Lower leg skin (tissue), 4 donors: ENCODE results near the gene ACVR1. TPM values are rescaled to one million over a fixed set of nuclear protein-coding genes. Genes with fewer than 3 reads are reported as not detected.

Source experiments
- DNase-seq, 2 donors: peaks; one replicate each; pipeline ENCODE4 v3.0.0-alpha.2; 2019; ENCODE audit warnings: low spot score in 2 of 2
- H3K4me3 ChIP-seq: fragments of 200-600 bp; sonication (generic); 2 replicates; pipeline ENCODE4 v1.5.1; 2017; ENCODE audit warnings: mild to moderate bottlenecking, low read depth; ENCODE audit not compliant: poor library complexity, severe bottlenecking
- POLR2A ChIP-seq, 2 donors: fragments of 450-650 bp; IDR thresholded peaks; one replicate each; pipeline ENCODE4 v1.6.1; 2016 to 2017; ENCODE audit warnings: antibody characterized with exemption in 2 of 2, mild to moderate bottlenecking in 1 of 2, moderate library complexity in 1 of 2
- WGBS, 2 donors: methylation state at CpG; one replicate each; pipeline ENCODE4 v1.1.5; 2018; 5-methylcytosine and 5-hydroxymethylcytosine counted together
- intact Hi-C: fragments of 100-400 bp; cut with DNase I; formaldehyde crosslinking; loops from one replicate; pipeline ENCODE4 v1.15.0; 2023; ENCODE audit warnings: low total_unique reads
- total RNA-seq, 4 donors: library from RNA; depleted of rRNA; stranded (reverse); fragments of >200 nt; gene quantifications; one replicate each; pipeline ENCODE4 v1.1.0, GENCODE V29; 2016
- TF ChIP-seq, protein P1 (sequence below), 3 donors: fragments of 450-650 bp; IDR thresholded peaks; one replicate each; pipeline ENCODE4 v1.5.1; 2016; ENCODE audit warnings: antibody characterized with exemption in 3 of 3, mild to moderate bottlenecking in 3 of 3, moderate library complexity in 2 of 3

ACVR1 gene
- total RNA-seq, 4 donors from 2014 or later = 14.3 to 22.7 (median 15.2) TPM

DNA sequence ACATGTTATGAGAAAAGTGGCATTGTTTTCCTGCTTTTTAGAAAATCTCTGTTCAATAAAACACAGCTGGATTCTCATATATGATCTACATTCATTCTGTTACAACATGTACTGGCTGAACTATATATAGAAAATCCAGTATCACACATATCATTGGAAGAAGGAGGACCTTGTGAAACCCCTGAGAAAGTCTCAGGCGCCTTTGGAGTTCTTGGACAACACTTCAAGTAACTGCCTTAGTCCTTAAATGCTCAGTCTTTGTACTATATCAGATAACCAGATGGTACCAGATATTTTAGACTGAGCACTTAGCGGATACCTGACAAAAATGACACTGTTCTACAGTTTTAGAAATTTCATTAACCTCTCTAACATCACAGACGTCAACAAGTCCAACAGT lies 72.2 kb downstream of the ACVR1 start:
- DNase-seq = no peak
- intact Hi-C loops = no loop called here
- WGBS, 2 donors = 93 to 96% methylated on average over 3 of the region's 3 CpGs

DNA sequence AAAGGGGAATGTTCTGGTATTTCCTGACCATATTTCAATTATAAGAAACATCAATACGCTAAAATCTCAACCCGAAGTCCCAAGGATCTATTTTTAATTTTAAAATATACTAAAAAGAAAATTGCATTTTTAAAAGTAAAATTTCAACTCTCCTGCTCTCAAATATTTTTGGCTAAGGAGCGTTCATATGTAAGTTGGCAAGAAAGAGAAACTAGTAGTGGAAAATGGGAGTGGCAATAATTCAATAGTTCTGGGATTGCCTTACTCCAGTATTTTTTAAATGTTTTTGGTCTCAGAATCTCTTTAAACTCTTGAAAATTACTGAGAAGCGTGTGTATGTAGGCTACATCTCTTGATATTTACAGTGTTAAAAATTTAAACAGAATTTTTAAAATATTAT lies 72.7 kb downstream of the ACVR1 start:
- intact Hi-C loops = no loop called here
- DNase-seq = no peak
- 52 to 61% methylated on average over 4 of the region's 4 CpGs for WGBS, 2 donors
- TF ChIP-seq, protein P1, sequence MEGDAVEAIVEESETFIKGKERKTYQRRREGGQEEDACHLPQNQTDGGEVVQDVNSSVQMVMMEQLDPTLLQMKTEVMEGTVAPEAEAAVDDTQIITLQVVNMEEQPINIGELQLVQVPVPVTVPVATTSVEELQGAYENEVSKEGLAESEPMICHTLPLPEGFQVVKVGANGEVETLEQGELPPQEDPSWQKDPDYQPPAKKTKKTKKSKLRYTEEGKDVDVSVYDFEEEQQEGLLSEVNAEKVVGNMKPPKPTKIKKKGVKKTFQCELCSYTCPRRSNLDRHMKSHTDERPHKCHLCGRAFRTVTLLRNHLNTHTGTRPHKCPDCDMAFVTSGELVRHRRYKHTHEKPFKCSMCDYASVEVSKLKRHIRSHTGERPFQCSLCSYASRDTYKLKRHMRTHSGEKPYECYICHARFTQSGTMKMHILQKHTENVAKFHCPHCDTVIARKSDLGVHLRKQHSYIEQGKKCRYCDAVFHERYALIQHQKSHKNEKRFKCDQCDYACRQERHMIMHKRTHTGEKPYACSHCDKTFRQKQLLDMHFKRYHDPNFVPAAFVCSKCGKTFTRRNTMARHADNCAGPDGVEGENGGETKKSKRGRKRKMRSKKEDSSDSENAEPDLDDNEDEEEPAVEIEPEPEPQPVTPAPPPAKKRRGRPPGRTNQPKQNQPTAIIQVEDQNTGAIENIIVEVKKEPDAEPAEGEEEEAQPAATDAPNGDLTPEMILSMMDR (IDR thresholded peaks at IDR 0.05) = no peak
- no peak for TF ChIP-seq POLR2A (IDR thresholded peaks at IDR 0.05)
- H3K4me3 ChIP-seq = no peak overlapping the region

More for the DNA sequence above, 72.2 kb downstream of the ACVR1 start:
- H3K4me3 ChIP-seq = no peak overlapping the region
- TF ChIP-seq POLR2A (IDR thresholded peaks at IDR 0.05) = no peak
- TF ChIP-seq, protein P1 (IDR thresholded peaks at IDR 0.05) = no peak

DNA sequence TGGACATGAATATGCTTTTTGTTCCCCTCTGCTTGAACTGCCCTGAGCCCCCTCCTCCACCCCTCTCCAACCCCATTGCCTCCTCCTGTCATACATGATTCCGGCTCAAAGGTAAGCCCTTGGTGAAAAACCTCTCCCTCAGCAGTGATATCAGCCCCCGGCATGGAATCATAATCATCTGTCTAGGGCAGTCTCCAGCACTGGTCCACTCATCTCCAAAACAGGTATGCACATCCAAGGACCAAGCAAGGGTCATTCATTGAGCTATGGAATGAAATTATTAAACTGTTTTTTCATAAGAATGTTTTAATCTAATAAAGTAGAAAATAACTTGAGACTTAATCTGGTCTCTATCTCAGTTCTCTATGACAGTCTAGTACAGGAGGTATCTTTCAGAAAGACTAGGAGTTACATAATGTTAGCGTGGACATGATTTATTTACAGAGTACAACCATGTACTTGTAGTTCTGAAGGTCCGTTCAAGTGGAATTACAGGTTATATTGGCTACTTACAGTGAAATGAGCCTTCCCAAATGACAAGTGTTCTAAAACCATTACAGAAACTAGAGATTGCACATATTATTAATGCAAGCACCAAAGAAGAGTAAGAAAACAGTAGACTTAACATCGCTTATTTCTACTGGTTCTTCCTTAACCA lies 75.2 kb downstream of the ACVR1 start:
- H3K4me3 ChIP-seq = no peak overlapping the region
- no peak for TF ChIP-seq POLR2A (IDR thresholded peaks at IDR 0.05)
- TF ChIP-seq, protein P1 (IDR thresholded peaks at IDR 0.05) = no peak
- intact Hi-C loops = no loop called here
- WGBS, 2 donors = 90 to 91% methylated on average over 5 of the region's 5 CpGs
- no peak for DNase-seq

DNA sequence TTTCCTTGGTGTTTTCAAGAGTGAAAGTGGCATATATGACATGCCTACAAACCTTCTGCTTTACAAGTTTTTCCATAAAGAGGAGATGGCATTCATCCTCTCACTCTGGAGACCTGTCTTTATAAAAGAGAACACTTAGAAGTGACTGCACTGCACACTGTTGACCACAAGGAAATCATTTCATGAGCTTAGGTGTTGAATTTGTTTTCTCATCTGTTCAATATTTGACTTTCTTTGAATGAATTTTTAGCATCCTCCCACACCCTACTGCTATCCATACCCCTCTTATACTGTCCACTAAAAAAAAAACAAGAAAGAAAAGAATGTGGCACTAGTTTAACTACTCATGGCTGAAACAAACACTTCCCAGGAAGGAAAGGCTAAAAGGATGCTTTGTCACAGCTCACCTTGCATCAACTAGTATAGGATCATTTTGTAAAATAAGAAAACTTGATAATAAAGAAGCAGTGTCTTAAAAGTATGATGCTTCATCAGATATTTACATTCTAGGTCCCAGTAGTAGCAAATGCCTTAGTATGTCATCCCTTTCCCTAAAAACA lies 83.0 kb downstream of the ACVR1 start:
- no peak for DNase-seq
- TF ChIP-seq, protein P1 (IDR thresholded peaks at IDR 0.05) = no peak
- TF ChIP-seq POLR2A (IDR thresholded peaks at IDR 0.05) = no peak
- no peak overlapping the region for H3K4me3 ChIP-seq
- intact Hi-C loops = no loop called here

DNA sequence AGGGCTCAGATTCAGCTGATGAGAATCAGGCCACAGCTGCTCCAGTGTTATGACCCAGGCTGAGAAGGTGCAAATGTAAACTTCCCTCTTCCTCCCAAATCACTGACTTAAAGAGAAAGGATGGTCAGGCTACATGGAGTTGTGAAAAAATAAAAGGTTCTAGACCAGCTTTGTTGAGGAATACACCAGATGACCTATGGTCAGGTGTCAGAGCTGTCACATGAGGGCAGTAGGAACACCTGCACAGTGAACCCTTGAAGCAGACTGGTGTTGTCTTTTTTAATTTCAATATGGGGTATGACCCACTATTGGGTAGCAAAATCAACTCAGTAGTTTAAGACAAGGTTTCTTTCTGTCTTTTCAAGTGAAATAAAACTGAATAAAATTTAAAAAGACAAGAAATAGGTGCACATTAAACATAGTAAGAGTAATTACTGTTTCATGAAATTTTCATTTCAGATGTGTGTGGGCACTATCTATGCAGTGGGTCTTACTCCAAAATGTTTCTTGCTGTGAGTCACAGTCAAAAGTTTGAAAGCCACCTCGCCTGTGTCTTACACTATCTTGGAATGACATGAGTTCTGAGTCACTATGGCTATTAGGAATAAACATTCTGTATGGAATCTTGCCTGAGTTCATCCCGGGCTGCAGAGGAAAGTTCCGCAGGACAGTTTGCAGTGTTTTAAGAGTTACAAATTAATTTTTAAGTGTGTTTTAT lies 83.6 kb downstream of the ACVR1 start:
- TF ChIP-seq POLR2A (IDR thresholded peaks at IDR 0.05) = no peak
- TF ChIP-seq, protein P1 (IDR thresholded peaks at IDR 0.05) = no peak
- DNase-seq = no peak
- H3K4me3 ChIP-seq = no peak overlapping the region
- intact Hi-C loops = no loop called here
- 49 to 58% methylated on average over 3 of the region's 3 CpGs for WGBS, 2 donors
